DMS153 treated with DMSO at 0.1 percent for 48 hours (cell line): ENCODE measurements around the gene EHD3.

ENCODE experiments used
- DNase-seq: peaks from one replicate; lab custom pipeline; 2025; ENCODE audit not compliant: unreplicated experiment; lab: John Stamatoyannopoulos, UW

EHD3 gene

GRCh38 chr2:31235504-31235902 lies 1.6 kb downstream of the EHD3 start:
- DNase-seq, result no peak

GRCh38 chr2:31236433-31237205 lies 2.7 kb downstream of the EHD3 start:
- no peak for DNase-seq

DNA sequence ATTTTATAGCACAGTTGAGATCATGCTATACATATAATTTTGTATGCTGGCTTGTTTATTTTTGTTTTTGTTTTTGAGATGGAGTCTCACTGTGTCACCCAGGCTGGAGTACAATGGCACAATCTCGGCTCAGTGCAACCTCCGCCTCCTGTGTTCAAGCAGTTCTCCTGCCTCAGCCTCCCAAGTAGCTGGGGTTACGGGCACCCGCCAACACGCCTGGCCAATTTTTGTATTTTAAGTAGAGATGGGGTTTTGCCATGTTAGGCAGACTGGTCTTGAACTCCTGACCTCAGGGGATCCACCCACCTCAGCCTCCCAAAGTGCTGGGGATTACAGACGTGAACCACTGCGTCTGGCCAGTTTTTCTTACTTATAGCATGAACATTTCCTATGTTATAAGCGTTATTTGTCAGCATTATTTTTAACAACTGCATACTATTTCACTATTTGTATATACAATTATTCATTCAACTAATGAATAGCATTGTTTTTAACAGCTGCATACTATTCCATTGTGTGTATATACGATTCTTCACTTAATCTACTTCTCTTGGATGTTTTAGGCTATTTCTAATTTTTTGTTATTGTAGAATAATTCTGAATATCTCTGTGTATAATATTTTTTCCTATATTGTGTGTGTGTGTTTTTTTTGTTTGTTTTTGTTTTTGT lies 3.5 kb downstream of the EHD3 start:
- DNase-seq, result no peak

DNA sequence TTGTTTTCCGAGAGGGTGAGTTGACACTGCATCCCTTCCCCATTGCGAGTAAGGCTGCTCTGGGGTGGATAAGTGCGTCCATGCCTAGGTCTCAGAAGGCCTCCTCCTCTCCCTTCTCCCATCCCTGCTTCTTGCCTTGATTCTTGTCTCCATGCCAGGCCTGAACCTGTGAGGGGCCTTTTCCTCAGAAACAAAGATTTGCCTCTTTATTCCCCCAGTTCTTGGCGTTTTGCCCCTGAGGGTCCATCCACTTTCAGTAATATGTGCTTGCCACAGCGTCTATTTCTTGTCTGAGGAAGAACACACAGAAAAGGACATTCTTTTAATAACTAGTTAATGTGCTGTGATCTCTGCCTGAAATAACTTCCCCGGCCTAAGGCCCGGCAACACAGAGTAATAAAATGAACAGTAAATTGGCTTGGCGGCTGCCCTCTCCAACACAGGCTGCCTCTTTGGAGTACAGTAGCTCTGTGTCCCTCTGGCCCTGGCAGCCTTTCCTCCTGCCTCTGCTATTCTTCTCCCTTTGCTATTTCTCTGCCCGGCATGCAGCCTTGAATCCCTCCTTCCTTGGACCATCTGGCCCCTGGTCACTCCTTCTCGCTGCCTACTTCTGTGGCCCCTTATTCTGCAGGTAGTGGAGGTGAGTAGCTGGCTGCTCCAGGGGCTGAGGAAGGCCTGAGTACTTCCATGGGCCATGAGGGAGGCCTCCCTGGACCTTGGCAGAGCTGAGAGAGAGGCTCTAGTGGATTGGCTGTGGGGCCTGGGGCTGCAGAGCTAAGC lies 4.4 kb downstream of the EHD3 start:
- no peak for DNase-seq

GRCh38 chr2:31238906-31239592 lies 5.1 kb downstream of the EHD3 start:
- DNase-seq, result no peak

DNA sequence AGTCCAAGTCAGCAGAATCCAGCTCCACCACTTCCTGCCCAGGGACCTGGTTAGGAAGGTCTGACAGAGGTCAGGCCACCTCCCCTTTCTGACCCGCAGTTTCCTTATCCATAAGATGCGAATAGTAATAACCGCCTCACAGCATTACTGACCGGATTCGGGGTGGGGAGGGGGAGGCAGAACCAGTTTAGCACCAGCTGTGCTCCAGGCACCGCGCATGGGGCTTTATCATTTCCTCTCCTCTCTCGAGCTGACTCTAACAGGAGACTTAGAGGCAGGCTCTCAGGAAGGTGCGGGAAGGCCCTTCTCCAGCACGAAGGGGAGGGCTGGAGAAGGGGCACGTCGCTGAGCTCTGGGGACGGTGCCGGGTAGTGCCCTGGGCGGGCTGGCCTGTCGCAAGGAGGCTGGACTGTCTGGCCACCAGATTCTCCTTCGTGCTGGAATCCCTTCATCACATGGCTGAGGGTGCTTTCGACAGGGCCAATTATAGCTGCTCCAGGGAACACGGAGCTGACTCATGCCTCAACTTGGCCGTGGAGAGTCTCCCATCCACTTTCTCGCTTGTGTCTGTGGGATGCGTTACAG lies 5.7 kb downstream of the EHD3 start:
- DNase-seq, result no peak

DNA sequence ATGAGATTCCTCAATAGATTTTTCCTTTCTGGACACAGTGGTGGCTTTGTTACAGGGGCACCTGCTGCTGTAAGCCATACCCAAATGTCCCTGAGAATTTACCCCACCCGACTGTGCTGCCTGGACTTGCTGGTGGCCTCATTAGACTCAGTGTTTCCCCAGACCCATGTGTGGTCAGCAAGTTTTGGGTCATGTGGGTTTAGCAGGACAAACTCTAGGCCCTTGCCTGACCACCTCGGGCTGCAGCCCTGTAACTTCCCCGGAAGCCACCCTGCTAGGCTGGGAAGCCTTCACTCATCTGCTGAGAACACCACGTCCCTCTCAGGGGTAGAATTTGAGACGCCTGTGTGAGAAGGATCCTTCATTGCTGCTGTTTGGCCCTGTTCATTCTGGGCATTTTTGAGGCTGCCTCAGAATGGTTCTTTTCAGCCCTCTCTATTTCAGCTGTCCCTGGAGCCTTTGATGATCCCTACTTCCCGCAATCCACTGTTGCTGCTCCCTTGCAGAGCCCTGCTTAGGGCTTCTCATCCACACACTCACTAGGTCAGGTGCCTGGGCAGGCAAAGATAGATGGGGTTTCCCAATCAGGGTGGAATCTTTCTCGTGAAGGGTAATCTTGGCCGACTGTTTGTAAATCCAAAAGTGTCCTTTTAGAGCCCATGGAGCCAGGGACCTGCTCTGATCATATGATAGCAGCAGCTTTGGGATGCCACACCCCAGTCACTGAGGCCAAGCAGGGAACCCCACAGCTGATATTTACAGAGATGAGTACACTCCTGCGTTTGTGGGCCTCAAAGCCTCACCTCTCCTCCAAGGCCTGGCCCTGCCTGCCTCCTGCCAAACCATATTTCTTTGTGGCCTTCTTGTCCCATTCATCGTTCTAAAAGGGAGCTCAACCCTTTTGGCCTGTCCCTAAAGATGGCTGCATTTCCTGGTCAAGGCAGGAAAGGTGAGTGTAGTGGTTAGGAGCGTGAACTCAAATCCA lies 6.7 kb downstream of the EHD3 start:
- no peak for DNase-seq

DNA sequence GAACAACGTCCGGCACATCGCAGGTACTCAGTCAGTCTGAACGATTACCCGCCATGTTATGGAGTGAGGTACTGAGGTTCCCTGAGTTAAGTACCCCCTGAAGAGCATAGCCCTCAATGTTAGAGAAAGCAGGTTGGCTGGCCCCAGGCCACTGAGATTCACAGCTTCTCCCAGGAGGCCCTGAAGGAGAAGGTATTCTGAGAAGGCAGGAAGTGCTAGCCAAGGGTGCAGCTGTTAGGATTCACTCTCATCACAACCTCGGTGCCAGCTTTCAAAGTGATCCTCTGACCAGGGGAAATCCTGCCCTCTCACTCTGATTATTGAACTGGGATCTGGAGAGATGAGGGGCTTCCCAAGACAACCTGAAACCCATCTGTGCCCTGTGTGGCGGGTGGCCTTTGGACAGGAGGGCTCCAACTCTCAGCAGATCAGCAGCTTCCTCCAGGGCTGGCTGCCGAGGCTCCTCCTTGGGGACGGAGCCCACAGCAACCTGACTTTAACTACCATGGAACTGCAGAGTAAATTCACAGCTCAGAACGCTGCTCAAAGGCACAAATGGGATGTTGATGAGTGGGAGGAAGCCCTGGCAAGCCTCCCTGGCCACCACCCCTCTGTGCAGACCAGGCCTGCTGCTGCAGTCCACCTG lies 7.8 kb downstream of the EHD3 start:
- no peak for DNase-seq

- DNase-seq, result no peak
These were observed 9.1 kb downstream of the EHD3 start for GRCh38 chr2:31243053-31243452.

- no peak for DNase-seq
These were observed 10.1 kb downstream of the EHD3 start for GRCh38 chr2:31244101-31244500.

GRCh38 chr2:31246184-31246852 lies 12.4 kb downstream of the EHD3 start:
- DNase-seq, result no peak

- no peak for DNase-seq
These were observed 13.8 kb downstream of the EHD3 start for GRCh38 chr2:31247711-31248110.

DNA sequence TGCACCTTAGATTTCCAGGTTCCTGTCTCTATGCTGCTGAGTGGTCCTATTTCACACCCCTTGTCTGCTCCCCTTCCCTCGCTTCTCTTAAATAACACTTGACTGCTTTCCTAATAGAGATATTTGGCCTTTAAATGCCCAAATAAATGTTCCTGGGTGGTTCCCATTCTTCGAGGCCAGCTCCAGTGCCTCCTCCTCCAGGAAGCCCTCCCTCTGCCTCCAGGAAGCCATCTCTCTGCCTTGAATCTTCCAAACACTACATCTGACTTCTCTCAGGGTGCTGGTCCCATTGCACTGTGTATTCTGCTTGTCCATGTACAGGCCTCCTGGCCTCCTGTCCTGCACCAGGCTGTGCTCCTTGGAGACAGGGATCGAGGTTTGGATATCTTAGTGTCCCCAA lies 14.2 kb downstream of the EHD3 start:
- no peak for DNase-seq

DNA sequence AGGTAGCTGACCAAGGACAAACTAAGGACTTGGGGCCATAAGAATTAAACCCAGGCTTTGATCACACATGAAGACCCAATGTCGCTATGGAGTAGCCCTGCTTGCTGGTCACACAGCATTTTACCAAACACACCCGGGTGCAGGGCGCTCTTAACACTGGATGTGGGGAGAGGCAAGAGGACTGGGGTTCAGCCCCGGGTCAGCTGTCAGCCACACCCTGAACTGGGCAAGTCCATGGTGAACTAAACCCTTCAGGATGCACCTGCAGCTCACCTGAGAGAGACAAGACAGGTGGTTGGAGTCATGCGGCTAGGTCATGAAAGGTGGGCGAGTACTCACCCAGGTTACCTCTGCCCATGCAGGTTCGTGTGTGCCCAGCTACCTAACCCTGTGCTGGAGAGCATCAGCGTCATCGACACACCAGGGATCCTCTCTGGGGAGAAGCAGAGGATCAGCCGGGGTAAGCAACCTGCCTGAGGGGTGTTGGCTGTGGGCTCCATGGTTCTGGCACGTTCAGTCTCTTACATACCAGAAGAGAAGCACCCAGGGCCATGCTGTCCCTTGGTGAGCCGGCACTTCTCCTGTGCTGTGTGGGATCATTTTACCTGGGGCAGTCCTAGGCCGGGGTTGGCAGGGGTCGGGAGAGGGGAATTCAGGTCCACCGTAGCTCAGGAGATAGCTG lies 15.2 kb downstream of the EHD3 start:
- no peak for DNase-seq

- no peak for DNase-seq
These were observed 17.1 kb downstream of the EHD3 start for GRCh38 chr2:31251018-31251417.

DNA sequence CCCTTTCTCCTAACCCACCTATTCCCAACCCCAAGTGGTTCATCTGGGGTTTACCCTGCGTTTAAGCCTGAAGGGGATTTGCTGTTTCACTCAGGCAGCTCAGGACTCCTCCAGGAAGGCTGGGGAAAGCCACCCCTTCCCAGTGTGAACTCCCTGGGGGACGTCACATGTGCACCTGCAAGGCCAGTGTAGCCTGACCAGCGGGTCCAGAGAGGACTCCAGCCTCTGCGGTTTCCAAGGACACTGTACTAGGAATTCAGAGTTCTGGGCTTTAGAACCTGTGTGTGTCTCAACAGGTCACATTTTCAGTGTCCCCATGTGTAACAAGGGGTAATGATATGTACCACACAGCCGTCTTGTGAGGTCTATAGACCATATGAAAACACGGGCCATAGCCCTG lies 17.9 kb downstream of the EHD3 start:
- no peak for DNase-seq

DNA sequence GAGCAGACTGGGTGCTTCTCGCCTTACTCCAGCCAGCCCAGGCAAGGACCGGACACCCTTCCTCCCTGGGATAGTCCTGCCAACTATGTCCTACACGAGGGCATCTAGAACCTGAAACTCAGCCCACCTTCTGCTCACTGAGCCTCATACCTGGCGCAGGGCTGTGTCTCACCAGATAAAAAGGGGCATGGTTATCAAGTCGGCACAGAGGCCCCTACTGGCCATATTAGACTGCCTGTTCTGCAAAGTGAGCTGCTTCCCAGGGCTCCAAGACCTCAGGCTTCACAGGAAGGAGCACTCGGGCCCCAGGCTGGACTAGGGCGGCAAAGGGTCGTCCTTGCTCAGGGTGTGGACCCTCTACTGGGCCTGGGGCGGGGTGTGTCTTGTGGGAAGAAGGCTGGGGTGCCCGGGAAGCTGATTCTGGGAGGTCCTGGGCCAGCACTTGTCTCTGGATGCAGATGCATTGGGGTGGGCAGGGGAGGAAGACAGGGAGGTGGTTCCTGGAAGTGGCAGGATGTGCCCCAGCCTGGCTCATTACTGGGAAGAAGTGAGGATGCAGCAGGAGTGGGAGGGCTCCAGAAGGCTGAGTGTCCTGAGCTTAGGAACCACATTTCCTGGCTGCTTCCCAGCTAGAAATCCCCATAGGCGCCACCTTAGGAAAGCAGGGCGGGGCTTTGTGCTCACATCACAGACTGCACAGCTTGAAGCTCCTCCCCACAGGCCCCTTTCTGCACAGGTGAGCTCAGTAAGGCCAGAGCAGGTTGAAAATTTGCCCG lies 19.6 kb downstream of the EHD3 start:
- DNase-seq, result no peak
